GM18909 (cell line): ENCODE results near the gene CPM.

Experiments used
- ATAC-seq: cut with Tn5 transposase; IDR thresholded peaks from one replicate; pipeline ENCODE4 v1.9.1; 2021; ENCODE audit warnings: mild to moderate bottlenecking; ENCODE audit not compliant: unreplicated experiment, poor library complexity

The CPM gene

GRCh38 chr12:68957273-68957672 is 24.3 kb upstream of the CPM start:
- ATAC-seq = no peak

GRCh38 chr12:68956466-68956865 is 23.5 kb upstream of the CPM start:
- no peak for ATAC-seq

GRCh38 chr12:68954811-68955210 is 21.8 kb upstream of the CPM start:
- no peak for ATAC-seq

- ATAC-seq = no peak
These were observed 20.6 kb upstream of the CPM start for GRCh38 chr12:68953536-68953935.

- ATAC-seq = no peak
These were observed 18.7 kb upstream of the CPM start for GRCh38 chr12:68951652-68952051.

- no peak for ATAC-seq
These were observed 17.5 kb upstream of the CPM start for GRCh38 chr12:68950511-68950910.

GRCh38 chr12:68945255-68945654 is 12.3 kb upstream of the CPM start:
- no peak for ATAC-seq

- ATAC-seq = no peak
These were observed 11.5 kb upstream of the CPM start for GRCh38 chr12:68944296-68945076.

GRCh38 chr12:68943848-68944247 is 10.9 kb upstream of the CPM start:
- ATAC-seq = no peak

- no peak for ATAC-seq
These were observed 7.8 kb upstream of the CPM start for GRCh38 chr12:68940731-68941130.

- no peak for ATAC-seq
These were observed 6.5 kb upstream of the CPM start for GRCh38 chr12:68939505-68939904.

- no peak for ATAC-seq
These were observed 1.4 kb upstream of the CPM start for GRCh38 chr12:68934392-68934791.

GRCh38 chr12:68932128-68932960 is 627 bp downstream of the CPM start:
- peak; percentile 63 for ATAC-seq

GRCh38 chr12:68930178-68930577 is 2.8 kb downstream of the CPM start:
- ATAC-seq = no peak

- no peak for ATAC-seq
These were observed 8.4 kb downstream of the CPM start for GRCh38 chr12:68924546-68924945.

GRCh38 chr12:68919581-68920239 is 13.3 kb downstream of the CPM start:
- ATAC-seq = no peak

GRCh38 chr12:68918960-68919359 is 14.0 kb downstream of the CPM start:
- no peak for ATAC-seq

GRCh38 chr12:68915055-68915454 is 17.9 kb downstream of the CPM start:
- no peak for ATAC-seq

- no peak for ATAC-seq
These were observed 19.3 kb downstream of the CPM start for GRCh38 chr12:68913682-68914081.

GRCh38 chr12:68912916-68913315 is 20.1 kb downstream of the CPM start:
- ATAC-seq = no peak

- ATAC-seq = no peak
These were observed 21.7 kb downstream of the CPM start for GRCh38 chr12:68911197-68911718.
